ENCODE results near the gene HDAC4.

DNA sequence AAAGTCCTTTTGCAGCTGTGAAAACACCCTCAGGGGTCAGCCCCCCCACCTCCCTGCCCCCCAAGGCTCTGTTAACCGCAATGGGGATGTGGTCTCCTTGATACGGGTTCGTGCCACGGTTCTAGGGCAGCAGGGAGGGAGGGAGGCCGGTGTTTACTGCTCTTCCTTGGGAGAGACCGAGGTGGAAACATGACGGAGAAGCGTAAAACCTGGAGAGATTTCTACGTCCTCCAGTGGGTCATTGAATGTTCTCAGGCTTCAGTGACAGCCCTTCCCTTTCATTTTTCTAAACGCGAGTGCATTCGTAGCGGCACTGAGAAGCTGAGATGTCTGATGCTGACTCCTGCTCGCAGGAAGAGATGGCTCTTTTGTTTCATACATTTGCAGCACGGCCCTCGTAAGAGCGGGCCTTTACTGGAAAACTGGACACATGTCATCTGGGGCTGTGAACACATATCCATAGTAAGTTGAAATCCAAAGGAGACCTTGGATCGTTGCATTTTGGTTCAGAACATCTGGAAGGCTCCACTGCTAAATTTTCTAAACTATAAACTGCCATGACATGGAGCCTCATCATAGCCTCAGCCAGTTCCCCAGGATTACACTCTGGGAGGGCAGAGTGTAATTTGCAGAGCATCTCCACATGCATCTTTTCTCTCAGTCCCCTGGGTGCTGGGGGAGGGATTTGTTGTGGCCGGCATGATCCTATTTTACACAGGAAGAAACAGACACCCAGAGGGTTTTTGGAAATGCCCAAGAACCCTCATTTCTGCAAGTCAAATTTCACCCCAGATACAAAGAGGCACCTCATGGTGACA lies 40.6 kb upstream of the HDAC4 start:
- TF ChIP-seq, protein P1, sequence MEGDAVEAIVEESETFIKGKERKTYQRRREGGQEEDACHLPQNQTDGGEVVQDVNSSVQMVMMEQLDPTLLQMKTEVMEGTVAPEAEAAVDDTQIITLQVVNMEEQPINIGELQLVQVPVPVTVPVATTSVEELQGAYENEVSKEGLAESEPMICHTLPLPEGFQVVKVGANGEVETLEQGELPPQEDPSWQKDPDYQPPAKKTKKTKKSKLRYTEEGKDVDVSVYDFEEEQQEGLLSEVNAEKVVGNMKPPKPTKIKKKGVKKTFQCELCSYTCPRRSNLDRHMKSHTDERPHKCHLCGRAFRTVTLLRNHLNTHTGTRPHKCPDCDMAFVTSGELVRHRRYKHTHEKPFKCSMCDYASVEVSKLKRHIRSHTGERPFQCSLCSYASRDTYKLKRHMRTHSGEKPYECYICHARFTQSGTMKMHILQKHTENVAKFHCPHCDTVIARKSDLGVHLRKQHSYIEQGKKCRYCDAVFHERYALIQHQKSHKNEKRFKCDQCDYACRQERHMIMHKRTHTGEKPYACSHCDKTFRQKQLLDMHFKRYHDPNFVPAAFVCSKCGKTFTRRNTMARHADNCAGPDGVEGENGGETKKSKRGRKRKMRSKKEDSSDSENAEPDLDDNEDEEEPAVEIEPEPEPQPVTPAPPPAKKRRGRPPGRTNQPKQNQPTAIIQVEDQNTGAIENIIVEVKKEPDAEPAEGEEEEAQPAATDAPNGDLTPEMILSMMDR (IDR thresholded peaks at IDR 0.05): no peak
- TF ChIP-seq ZFX (IDR thresholded peaks at IDR 0.05; ENCODE audit: borderline replicate concordance): no peak

Measured in 22Rv1 (cell line).